PC-9 (cell line): ENCODE measurements around the gene SETDB2.

Source experiments
- CTCF ChIP-seq: fragments of 200-600 bp; sonication (generic); conservative IDR thresholded peaks from 2 replicates; pipeline ENCODE4 v1.6.1; 2017; ENCODE audit warnings: mixed run types, antibody characterized with exemption, mild to moderate bottlenecking, moderate library complexity
- EZH2 ChIP-seq: fragments of 200-600 bp; sonication (generic); IDR thresholded peaks from 2 replicates; pipeline ENCODE4 v1.8.0; 2017; ENCODE audit warnings: antibody characterized with exemption, low read depth

GRCh38 chr13:49410006-49410405 is 34.1 kb upstream of the SETDB2 start:
- TF ChIP-seq CTCF (no peak), EZH2 (no peak)
